ENCODE measurements around the gene FAM181A.

- TF ChIP-seq POLR2AphosphoS5 (IDR thresholded peaks at IDR 0.05) (no peak), CTCF (IDR thresholded peaks at IDR 0.05; ENCODE audit: poor library complexity, severe bottlenecking) (no peak), EP300 (conservative IDR thresholded peaks at IDR 0.05; ENCODE audit: poor library complexity, severe bottlenecking) (no peak), EZH2 (IDR thresholded peaks at IDR 0.05; ENCODE audit: borderline replicate concordance, insufficient read depth, low read length, poor library complexity, severe bottlenecking) (no peak), SMC3 (conservative IDR thresholded peaks at IDR 0.05; ENCODE audit: poor library complexity) (no peak), MXI1 (conservative IDR thresholded peaks at IDR 0.05; ENCODE audit: poor library complexity, severe bottlenecking) (no peak)
These were observed 24.7 kb downstream of the FAM181A start for GRCh38 chr14:93951635-93952540.
